Right renal pelvis (tissue), 4 donors: ENCODE results near the gene ZDHHC24. TPM values are rescaled to one million over a fixed set of nuclear protein-coding genes. Genes with fewer than 3 reads are reported as not detected.

Experiments used
- DNase-seq, 4 donors: peaks; one replicate each; pipeline ENCODE4 v3.0.0-alpha.2; 2013; ENCODE audit warnings: low read depth in 4 of 4, low spot score in 3 of 4, missing footprints in 1 of 4
- polyA plus RNA-seq, 4 donors: library from polyadenylated mRNA; unstranded; fragments of 120-200 nt; gene quantifications; one replicate each; pipeline ENCODE4 v1.2.1, GENCODE V29; 2013; ENCODE audit not compliant: insufficient read length in 4 of 4

Gene ZDHHC24
- polyA plus RNA-seq, 4 donors = 7.8 to 11.9 (median 8.5) TPM

DNA sequence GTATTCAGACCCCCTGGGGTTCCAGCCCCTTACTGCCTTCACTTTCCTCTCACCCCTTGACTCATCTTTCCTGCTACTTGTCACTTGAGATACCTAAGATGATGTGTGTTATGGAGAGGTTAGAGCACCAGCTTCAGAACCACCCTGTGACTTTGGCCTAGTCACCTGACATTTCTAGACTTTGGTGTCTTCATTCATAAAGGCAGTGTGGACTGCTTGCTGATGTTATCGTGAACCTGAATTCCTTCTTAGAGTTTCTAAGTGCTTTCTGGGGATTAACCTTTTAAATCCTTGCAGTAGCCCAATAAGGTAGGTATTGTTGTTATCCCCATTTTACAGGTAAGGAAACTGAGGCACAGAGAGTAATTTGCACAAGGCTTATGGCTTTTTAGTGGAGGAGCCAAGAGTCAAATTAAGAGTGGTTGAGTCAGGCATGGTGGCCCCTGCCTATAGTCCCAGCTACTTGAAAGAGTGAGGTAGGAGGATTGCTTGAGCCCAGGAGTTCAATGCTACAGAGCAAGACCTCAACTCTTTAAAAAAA lies 40.5 kb downstream of the ZDHHC24 start:
- DNase-seq = no peak

DNA sequence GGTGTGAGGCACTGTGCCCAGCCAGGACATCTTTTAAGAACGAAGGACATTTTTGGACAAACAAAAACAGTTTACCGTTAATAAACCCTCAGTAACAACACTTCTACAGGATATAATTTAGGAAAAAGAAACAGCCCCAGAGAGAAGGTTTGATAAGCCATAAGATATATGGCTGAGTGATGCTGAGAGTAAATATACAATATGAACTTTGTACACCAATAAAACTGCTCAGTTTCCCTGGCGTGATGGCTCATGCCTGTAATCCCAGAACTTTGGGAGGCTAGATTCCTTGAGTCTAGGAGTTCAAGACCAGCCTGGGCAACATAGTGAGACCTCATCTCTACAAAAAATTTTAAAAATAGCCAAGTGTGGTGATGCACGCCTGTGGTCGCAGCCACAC lies 47.3 kb downstream of the ZDHHC24 start:
- DNase-seq = no peak

DNA sequence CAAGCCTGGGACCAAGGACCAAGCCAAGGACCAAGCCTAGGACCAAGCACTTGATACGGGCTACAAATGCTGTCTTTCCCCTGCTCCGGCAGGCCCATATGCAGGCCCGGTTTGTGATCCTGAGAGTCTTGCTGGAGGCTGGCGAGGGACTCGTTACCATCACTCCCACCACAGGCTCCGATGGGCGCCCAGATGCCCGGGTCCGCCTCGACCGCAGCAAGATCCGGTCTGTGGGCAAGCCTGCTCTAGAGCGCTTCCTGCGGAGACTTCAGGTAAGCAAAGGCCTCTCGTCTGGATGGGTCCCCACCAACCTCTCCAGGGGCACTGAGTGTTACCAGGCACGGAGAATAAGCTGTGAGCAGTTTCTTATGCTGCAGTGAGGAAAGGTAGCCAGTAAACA lies 48.6 kb downstream of the ZDHHC24 start:
- no peak for DNase-seq

DNA sequence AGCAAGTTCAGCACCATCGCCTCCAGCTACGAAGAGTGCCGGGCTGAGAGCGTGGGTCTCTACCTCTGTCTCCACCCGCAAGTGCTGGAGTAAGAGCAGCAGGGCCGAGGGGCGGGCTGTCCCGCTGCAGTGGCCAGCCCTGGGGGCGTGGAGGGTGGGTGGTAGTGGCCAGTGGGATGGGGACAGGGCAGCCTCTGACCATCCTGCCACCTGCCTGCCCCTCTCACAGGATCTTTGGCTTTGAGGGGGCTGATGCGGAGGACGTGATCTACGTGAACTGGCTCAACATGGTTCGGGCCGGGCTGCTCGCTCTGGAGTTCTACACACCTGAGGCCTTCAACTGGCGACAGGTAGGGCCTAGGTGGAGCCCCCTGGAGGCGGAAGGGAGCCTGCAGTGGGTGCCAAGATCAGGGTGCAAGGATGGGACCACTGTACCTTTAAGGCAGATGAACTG lies 50.4 kb downstream of the ZDHHC24 start:
- no peak for DNase-seq

DNA sequence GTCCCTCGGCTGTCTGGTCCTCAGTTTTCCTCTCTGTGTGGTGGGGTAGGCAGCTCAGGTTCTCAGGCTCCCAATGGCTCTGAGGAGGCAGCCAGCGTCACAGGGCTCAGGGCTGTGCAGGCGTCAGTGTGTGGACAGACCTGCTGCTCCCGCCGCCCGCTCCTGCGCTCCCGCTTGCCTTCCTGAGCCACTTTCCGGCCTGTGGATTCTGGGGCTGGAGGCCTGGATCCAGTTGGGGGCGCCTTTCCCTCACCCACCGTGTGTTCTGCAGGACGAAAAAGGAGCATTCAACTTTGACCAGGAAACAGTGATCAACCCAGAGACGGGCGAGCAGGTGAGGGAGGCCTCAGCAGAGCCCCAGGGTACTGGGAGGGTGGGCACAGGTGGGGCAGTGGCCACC lies 50.9 kb downstream of the ZDHHC24 start:
- no peak for DNase-seq

DNA sequence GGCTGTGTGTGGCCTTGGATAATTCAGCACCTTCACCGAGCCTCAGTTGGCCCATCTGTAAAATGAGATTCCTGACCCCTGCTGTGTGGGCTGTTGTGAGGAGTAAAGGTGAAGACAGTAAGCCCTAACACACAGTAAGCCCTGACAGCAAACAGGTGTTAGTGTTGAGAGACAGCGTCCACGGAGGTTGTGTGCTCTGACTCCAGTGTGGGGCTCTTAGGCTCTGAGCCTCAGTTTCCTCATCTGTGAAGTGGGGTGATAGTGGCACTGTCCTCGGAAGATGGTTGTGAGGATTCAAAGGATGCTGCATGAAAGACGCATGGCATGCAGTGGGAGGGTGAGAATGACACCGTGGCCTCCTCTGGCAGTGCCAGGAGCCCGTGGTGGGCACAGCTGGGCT lies 51.4 kb downstream of the ZDHHC24 start:
- DNase-seq = no peak

DNA sequence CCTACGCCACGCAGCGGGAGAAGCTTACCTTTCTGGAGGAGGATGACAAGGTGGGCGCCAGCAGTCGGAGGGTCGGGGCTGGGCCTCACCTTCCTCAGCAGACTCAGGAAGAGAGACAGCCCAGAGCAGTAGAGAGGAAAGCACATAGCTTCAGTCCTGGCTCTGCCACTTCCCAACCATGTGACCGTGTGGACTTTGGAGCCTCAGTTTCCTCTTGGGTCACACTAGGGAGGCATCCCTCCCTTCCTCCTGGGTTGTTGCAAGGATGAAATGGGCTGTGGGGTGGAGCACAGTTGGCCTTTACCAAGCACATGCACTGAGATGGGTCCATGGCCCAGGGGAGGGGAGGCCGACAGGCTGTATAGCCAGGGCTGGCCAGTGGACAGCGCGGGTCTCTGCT lies 52.7 kb downstream of the ZDHHC24 start:
- DNase-seq = no peak

DNA sequence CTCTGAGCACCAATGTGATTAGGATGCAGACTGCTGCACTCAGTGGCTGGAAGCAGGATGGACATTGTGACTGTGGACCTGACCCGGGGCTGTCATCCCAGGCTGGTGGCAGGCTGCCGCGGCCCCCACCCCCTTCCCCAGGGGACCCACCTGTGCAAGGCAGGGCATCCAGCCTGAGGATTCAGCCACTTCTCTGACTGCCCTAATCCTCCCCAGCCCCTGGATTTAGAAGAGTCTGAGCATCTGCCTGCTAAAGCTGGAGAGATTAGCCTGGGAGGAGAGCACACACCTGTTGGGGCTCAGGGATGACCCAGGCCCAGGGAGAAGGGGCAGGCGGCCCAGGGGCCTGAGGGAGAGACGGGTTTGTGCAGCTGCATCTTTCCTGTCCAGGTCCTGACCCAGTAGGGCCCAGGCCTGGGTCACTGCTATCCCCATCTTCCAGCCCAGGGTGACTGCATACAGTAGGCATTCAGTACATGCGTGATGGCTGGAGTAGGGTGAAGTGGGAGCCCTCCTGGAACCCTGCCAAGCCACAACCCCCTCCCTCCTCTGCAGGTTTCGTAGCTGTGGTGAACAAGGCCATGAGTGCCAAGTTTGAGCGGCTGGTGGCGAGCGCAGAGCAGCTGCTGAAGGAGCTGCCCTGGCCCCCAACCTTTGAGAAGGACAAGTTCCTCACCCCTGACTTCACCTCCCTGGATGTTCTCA lies 53.5 kb downstream of the ZDHHC24 start:
- DNase-seq = no peak

DNA sequence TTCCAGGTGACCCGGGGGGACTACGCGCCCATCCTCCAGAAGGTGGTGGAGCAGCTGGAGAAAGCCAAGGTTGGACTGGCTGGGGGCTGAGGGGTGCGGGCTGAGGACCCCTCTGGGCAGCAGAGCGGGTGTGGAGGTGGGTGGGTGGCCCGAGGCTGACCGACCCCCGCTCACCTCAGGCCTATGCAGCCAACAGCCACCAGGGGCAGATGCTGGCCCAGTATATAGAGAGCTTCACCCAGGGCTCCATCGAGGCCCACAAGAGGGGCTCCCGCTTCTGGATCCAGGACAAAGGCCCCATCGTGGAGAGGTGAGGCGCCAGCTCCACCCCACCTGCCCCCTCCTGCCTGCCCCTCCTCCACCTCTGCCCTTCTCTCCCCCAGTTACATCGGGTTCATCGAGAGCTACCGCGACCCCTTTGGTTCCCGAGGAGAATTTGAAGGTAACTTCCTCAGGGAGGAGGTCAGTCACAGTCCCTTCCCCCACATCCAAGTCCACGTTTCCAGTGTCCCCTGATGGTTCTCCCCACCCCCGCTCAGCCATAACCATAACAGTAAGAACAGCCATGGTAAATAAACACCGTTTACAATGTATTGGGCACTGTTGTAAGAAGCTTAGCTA lies 54.4 kb downstream of the ZDHHC24 start:
- no peak for DNase-seq

DNA sequence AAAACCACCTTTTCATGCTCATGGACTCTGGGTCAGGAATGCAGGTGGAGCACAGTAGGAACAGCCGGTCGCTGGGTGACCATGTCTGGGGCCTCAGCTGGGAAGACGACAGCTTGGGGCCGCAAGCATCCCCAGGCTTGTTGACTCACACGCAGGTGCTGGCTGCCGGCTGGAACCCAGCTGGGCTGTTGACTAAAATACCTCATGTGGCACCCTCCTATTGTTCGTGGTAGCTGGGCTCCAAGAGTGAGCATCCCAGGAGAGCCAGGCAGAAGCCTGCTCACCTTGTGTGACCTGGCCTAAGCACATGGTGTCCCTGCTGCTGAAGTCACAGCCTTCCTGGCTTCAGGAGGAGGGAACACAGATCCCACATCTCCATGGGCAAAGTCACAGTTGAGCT lies 56.2 kb downstream of the ZDHHC24 start:
- no peak for DNase-seq

DNA sequence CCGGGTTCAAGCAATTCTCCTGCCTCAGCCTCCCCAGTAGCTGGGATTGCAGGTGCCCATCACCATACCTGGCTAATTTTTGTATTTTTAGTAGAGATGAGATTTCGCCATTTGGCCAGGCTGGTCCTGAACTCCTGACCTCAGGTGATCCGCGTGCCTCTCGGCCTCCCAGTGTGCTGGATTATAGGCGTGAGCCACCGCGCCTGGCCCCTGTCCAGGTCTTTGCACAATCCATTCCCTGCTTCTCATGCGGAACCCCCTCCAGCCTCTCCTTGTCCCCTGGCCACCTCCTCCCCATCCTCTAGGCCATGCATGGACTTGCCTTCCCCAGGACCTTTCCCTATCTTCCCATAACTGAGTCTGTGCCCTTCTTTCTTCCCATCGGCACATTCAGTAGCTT lies 56.9 kb downstream of the ZDHHC24 start:
- no peak for DNase-seq

DNA sequence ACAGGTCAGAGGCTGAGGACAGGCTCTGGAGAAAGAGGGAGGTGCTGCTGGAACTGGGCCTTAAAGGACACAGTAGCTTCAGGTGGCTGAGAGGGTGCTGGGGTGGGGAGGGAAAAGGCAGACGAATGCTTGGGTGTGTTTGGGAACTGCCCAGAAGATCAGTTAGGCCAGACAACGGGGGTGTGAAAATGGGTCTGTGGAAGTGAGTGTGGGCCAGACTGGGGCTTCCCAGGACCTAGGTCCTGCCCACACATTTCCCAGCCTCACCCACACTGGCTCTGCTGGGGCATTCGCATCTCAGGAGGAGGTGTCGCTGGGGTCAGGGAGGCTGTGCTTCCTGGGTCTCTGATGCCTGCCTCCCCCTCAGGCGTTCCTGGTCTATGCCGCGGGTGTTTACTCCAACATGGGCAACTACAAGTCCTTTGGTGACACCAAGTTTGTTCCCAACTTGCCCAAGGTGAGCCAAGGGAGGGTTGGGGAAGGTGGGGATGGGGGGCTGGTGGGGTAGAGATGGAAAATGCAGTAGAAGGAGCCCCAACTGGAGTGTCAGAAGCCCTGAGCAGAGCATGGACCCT lies 61.0 kb downstream of the ZDHHC24 start:
- no peak for DNase-seq

DNA sequence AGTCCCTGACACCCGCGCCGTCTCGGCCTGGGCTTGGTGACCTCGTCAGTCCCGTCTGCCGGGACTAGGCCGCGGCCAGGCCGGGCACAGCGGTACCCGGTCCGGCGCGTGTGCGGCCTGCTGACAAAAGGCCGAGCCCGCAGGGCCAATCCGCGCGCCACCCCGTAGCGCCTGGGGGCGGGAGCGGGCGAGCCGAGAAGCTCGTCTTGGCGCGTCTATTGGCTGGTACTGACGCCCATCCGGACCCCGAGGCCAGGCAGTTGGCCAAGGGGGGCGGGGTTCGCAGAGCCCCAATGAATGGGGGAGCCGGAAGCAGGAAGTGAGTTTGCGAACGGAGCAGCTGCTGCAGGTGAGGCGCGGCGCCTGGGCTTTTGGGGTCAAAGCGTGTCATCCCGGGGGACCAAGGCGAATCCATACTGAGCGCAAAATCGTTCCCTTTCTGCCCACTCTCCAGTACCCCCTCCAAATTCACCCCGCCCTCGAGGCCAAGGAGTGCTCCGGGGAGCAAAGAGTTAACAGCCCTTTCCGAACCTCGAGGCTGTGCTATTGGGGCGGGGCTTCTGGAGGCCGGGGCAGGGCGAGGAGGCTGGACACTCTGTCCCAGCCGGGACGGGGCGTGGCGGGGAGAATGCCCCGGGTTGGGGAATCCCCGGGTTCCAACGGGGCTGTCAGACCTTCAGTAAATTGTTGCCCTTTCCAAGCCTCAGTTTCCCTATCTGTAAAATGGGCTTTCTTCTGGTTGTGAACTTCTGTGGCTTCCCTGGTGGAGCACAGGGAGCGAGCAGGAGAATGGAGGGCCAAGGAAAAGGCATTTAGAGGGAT lies 65.5 kb downstream of the ZDHHC24 start, which contains the start of gene DPP3:
Gene DPP3 (plus strand): TSS at position 318 of the 822 bp plus-strand sequence. CDS start 1,767 bp downstream, outside the sequence.
- DNase-seq = peak; percentile 84 to 90 (median 87)

DNA sequence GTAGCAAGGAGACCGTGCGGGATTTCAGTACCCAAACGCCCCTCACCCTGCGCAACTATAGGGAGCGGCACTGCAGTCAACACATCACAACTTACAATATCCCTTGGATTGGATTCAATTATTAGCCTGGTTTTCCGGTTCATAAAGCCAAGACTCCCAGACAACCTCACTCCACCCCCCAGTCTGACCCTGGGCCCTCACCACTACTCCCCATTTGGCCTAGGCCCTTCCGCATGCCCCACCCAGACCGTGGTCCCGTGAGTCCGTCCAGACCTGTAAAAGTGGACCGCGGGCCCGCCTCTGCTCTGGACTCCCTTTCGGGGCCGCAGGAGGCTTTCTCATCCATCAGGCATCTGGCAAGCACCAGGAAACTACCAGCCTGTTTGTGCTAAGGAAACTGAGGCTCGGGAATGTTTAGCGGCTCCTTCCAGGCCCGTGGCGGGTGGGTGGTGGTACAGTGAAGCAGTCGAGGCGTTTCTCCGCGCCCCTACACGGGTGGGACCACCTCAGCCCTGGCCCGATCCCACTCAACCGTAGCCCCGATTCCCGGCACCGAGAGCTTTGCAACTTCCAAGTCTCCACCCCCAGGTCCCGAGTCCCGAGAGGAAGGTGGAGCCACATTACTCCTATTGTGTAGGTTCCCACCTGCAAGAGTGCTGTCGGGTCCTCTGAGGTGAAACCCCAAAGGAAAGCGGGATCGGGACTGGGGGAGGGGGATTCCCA lies 66.3 kb downstream of the ZDHHC24 start:
- peak in 1 of 4 donors; percentile 47 for DNase-seq

DNA sequence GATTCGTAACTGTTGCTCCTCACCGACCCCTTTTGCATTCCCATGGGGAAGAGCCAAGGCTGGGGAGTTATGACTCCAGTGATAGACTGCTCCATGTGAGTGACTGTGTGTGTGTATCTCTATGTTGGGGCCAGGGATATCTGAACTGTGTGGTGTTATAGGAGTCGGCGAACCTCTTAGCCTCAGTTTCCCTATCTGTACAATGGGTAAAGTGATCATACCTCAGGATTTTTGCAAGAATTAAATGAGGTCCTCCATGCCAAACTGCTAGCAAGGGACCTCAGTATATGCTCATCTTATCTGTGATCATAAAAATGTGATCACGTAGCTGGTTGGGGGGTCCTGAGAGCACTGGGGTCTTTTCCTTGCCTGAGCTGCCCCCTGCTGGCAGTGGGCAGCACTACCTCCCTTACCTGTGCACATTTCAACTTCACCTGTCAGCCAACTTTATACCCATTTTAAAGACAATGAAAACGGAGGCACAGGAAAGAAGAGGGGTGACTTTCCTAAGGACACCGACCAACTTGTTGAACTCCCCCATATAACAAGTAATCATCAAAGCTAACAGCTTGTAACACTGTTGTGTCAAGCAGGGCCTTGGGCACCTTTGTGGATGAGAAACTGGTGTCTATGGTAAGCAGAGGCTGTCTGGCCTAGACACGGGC lies 67.0 kb downstream of the ZDHHC24 start:
- DNase-seq = no peak

DNA sequence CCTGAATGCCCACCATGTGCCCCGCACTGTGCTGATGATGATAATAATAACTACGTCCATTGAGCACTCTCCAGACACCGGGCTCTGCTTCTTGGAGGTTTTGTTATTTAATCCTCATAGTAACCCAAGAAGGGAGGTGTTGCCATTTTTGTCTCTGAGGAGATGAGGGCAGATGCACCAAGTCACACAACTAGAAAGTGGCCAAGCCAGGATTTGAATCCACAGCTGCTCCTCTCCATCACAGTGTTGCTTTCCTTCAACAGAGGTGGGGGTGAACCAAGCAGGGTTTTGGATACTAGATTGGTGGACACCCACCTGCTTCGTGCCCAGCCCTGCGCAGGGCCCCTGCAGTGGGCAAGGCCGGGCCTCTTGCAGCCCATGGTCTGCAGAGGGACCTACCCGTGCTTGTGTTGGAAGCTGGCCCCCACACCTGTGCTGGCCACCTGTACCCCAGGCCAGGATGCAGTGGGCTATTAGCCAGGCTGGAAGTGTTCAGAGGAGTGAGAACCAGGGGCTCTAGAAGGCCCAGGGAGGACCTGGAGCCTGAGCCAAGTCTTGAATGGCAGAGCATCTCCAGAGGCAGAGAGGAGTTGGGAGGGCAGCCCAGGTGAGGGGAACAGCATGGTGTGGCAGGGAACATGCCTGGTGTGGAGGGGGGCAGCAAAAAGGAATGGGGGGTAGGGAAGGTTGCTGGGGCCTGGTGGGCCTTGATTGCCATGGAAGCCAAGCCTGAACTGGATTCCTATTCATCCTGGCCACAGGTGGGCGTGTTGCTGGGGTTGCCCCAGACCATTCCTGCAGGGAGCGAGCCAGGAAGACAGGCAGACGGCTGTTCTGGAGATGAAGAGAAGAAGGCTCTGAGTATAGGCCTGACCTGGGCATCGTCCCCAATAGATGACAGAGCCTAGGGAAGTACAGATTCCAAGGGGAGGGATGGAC lies 68.3 kb downstream of the ZDHHC24 start:
- no peak for DNase-seq

DNA sequence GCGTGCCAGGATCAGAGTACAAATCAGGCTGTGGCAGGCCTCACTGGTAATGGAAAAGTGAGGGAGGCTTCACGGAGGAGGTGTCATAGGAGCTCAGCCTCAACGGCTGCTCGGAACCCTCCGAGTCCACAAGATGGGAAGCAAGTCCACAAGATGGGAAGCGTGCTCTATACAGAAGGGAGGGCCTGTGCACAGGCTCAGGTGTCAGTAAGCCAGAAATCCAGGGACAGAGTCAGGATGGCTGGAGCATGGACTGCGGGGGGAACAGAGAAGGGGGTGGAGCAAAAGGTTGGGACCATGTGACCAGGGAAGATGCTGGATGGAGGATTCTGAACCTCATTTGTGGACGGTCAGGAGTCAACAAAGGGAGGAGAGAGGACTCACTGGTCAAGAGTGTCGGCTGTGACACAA lies 69.0 kb downstream of the ZDHHC24 start:
- no peak for DNase-seq

DNA sequence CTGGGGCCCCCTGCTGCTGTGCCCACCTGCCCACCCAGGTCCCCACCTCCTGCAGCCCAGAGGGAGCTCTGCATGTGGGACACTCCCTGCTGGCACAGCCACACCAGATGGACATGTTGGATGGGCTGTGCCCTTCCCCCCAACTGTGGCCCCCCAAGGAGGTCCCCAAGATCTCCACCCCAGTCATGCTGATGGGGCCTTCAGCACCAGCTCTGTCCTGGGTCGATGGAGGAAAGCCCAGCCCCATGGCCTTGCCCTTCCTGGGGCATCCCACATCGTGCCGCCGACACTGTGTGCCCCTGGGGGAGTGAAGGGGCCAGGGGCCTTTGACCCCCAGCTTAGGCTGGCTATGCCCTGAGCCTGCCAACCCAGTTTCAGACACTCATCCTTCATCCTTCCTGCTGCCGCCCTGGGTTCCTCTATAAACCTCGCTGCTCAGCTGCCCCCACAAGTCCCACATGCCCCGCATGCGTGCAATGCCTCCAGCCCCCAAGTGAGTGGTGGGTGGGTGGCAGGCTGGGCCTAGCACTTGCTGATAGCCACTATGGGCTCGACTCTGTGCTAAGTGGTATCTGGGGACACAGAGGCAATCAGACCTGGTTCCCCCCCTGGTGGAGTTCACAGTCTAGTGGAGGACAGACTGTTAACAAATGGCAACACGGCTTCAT lies 69.5 kb downstream of the ZDHHC24 start:
- no peak for DNase-seq
